SK-N-MC (cell line): Measurements from ENCODE around the gene SLC38A11.

Source experiments
- EZH2 ChIP-seq: fragments of 200-600 bp; sonication (generic); IDR thresholded peaks from one replicate; pipeline ENCODE4 v1.6.1; 2017; ENCODE audit warnings: antibody characterized with exemption
- FOXP2 ChIP-seq: optimal IDR thresholded peaks from 2 replicates; pipeline ENCODE3; 2011; ENCODE audit warnings: mild to moderate bottlenecking, moderate library complexity; ENCODE audit not compliant: insufficient read depth; ENCODE audit errors: extremely low read length, control extremely low read depth
- POLR2AphosphoS5 ChIP-seq: IDR thresholded peaks from 2 replicates; pipeline ENCODE4 v1.6.1; 2012; ENCODE audit warnings: mild to moderate bottlenecking, low read depth, low read length, borderline replicate concordance

GRCh38 chr2:164846276-164846675 is 109.0 kb downstream of the SLC38A11 start:
- no peak for TF ChIP-seq EZH2
- TF ChIP-seq POLR2AphosphoS5: no peak
- no peak for TF ChIP-seq FOXP2
